Small intestine (tissue), 7 donors: Measurements from ENCODE around the gene KCNJ6. TPM values are rescaled to one million over a fixed set of nuclear protein-coding genes. Genes with fewer than 3 reads are reported as not detected.
A peak's percentile ranks its signal among the peaks of the same experiment; 100 is the strongest.

Source experiments
- DNase-seq, 2 donors: peaks; one replicate each; pipeline versions ENCODE4 v3.0.0 to v3.0.0-alpha.2; 2013
- FAIRE-seq: peaks from 2 replicates; lab custom pipeline; 2012; peaks lifted over from hg19 to GRCh38; lab: Jason Lieb, UNC
- H3K27ac ChIP-seq, 3 donors: one replicate each; pipeline ENCODE4 v1.5.1; 2013; ENCODE audit warnings: low read length in 2 of 3, mild to moderate bottlenecking in 2 of 3, control low read depth in 1 of 3, inconsistent platforms in 1 of 3, low read depth in 1 of 3, moderate library complexity in 1 of 3
- H3K27me3 ChIP-seq, 3 donors: one replicate each; pipeline ENCODE4 v1.6.1; 2013; ENCODE audit warnings: low read length in 3 of 3, inconsistent platforms in 1 of 3; ENCODE audit not compliant: control insufficient read depth in 3 of 3, insufficient read depth in 3 of 3
- H3K36me3 ChIP-seq, 3 donors: one replicate each; pipeline ENCODE4 v1.6.1; 2013; ENCODE audit warnings: low read length in 3 of 3, inconsistent platforms in 1 of 3, low read depth in 1 of 3, mild to moderate bottlenecking in 1 of 3, moderate library complexity in 1 of 3; ENCODE audit not compliant: control insufficient read depth in 3 of 3, insufficient read depth in 2 of 3
- H3K4me1 ChIP-seq, 3 donors: one replicate each; pipeline ENCODE4 v1.6.1; 2013; ENCODE audit warnings: low read length in 2 of 3, inconsistent platforms in 1 of 3, low read depth in 1 of 3, mild to moderate bottlenecking in 1 of 3, moderate library complexity in 1 of 3; ENCODE audit not compliant: control insufficient read depth in 3 of 3, insufficient read depth in 2 of 3
- H3K4me3 ChIP-seq, 3 donors: one replicate each; pipeline ENCODE4 v1.5.1; 2013; ENCODE audit warnings: low read length in 3 of 3, control low read depth in 1 of 3, inconsistent platforms in 1 of 3, low read depth in 1 of 3, mild to moderate bottlenecking in 1 of 3, moderate library complexity in 1 of 3
- H3K9me3 ChIP-seq, 2 donors: one replicate each; pipeline ENCODE4 v1.6.1; 2013; ENCODE audit warnings: low read depth in 1 of 2, low read length in 1 of 2; ENCODE audit not compliant: control insufficient read depth in 2 of 2, insufficient read depth in 1 of 2
- WGBS, 3 donors: extraction: QIAGEN DNeasy Blood & Tissue Kit; methylation state at CpG; one replicate each; pipeline ENCODE4 v1.1.7; 2013; 5-methylcytosine and 5-hydroxymethylcytosine counted together
- polyA plus RNA-seq, 4 donors: library from polyadenylated mRNA; stranded (reverse) in 3 of 4; unstranded in 1 of 4; fragments of 200-250 nt in 3 of 4; fragments of 120-200 nt in 1 of 4; gene quantifications; one replicate each; pipeline versions ENCODE4 v1.2.1 to v1.2.3, GENCODE V29; 2013
- donor health status: healthy with polysubstance abuse.
- donor health status: control.
- donor health status: control.
- donor health status: Bipolar disorder and iron deficiency.
- donor health status: healthy.

KCNJ6 gene
- polyA plus RNA-seq, 4 donors = under 0.01 to 0.24 (median 0.03) TPM; not detected in 1

DNA sequence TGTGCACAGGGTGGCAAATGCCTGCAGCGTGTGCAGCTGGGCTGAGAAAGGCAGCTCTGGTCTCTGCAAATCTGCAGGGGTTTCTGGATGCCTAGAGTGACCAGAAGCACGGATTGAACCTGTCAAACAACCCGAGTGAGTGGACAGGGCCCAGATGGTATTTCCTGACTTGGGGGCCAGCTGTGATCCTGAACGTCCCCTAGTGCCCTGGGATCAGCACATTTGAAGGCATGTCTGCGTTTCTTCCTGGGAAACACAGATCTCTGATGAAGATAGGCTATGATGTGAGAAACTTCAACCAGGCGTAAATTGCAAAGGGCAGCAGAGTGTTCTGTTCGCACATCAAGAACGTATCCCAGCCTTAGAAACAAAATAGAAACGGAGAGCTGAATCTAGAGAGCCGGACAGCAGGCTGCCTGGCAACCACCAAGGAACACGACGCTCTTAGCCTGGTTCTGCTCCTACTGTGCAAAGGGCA lies 163.1 kb downstream of the KCNJ6 start:
- FAIRE-seq = no peak
- Histone ChIP-seq H3K27me3 (no peaks in the 10 kb centered on the region), H3K4me3 (no peak overlapping the region), H3K36me3 (no peaks in the 10 kb centered on the region), H3K4me1 (no peaks in the 10 kb centered on the region), H3K9me3 (no peaks in the 10 kb centered on the region), H3K27ac (no peak overlapping the region)
- DNase-seq = no peak
- 44 to 49% (median 47%) methylated on average over 12 of the region's 12 CpGs for WGBS, 3 donors

DNA sequence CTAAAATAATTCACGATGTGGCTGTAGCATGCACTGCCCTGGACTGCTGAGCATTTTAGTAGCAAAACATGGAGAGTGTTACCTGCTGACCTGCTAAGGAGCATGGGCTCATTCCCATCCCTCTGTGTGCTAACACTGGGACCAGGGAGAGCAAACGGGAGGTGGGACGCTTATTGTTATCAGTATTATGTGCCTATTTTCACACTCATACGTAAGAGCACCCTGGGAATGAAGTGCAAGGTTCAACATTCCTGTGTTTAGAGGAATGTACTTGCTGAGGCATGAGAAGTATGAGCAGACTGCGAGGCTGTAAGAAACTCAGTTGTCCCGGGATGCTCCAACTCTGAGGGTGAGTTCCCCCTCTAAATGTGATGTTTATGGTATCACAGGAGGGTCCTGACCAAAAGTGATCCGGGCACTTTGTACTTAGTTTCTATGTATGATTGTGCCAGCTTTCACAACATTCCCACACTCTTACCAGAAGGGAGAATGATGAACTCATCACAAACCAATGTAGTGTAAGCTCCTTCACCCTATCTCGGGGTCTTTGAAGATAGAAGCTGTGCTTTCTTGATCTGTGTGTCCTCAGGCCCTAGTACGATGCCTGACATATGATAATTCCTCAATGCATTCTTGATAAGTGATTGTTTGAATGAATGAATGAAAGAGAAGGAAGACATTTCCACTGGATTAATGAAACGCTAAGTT lies 164.8 kb downstream of the KCNJ6 start:
- Histone ChIP-seq H3K9me3 (no peaks in the 10 kb centered on the region), H3K4me1 (no peaks in the 10 kb centered on the region), H3K36me3 (no peaks in the 10 kb centered on the region), H3K27me3 (no peaks in the 10 kb centered on the region), H3K27ac (no peak overlapping the region), H3K4me3 (no peak overlapping the region)
- peak in 1 of 2 donors; percentile 5 for DNase-seq
- WGBS, 3 donors = 44 to 68% (median 52%) methylated on average over 10 of the region's 10 CpGs
- no peak for FAIRE-seq

DNA sequence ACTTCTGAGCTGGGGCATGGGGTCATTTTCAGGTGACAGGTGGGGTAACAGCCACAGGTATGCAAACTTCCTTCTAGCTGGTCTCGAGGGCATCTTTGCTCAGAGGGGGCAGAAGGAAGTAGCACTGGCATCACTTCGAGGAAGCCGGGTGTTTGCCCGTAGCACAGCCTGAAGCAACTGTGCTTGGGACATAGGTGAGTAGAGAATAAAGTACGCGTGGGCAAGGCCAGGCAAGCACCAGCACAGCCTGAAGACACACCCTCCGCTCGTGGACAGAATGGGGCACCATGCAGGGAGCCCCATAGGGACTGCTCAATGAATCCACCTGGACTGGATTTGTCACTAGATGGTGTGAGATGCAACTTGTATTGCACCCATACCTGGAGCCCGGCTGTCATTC lies 167.1 kb downstream of the KCNJ6 start:
- H3K9me3 ChIP-seq = no peaks in the 10 kb centered on the region
- H3K36me3 ChIP-seq = no peaks in the 10 kb centered on the region
- H3K4me3 ChIP-seq = no peak overlapping the region
- H3K27ac ChIP-seq = no peak overlapping the region
- no peaks in the 10 kb centered on the region for H3K4me1 ChIP-seq
- WGBS, 3 donors = 71 to 83% (median 74%) methylated on average over 9 of the region's 9 CpGs
- no peak for DNase-seq
- no peak for FAIRE-seq
- H3K27me3 ChIP-seq = no peaks in the 10 kb centered on the region

DNA sequence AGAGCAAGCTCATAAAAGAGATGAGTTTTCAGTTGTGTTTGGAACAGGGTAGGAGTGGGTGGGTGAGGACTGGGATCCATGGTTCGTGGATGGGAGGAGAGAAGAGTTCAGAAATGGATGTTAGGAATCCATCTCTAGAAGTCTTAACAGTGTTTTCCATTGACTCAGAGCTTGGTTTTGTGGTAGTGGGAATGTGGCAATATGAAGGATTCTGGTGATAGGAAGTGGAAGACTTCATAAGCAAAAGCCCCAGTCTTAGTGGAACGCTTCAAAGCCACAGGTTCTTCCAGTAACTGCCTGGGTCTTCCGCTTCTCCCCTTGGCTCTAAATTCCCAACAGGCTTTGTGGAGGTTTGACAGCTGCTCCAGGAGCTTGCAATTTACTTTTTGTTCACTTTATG lies 167.9 kb downstream of the KCNJ6 start:
- Histone ChIP-seq H3K36me3 (no peaks in the 10 kb centered on the region), H3K4me3 (no peak overlapping the region), H3K9me3 (no peaks in the 10 kb centered on the region), H3K27ac (no peak overlapping the region), H3K27me3 (no peaks in the 10 kb centered on the region), H3K4me1 (no peaks in the 10 kb centered on the region)
- FAIRE-seq = no peak
- no peak for DNase-seq
- WGBS, 3 donors = 72 to 83% (median 83%) methylated on average over 3 of the region's 3 CpGs

DNA sequence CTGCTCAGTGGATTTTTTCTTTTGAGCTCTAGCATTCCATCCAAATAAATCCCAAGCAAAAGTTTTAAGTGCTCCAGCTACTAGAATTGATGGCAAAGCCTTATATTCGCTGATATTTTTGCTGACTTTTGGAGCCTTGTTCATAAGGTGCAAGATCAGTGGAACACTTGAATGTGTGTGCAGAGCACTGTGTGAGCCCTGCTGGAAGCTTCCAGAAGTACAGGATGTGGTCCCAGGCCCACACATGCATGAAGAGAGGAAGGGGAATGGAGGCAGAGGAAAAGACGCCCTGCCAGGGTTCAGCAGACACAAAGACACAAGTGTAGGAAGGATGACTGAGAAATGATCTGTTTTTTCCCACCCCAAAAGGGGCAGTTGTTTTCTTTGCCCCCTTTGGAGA lies 169.4 kb downstream of the KCNJ6 start:
- Histone ChIP-seq H3K9me3 (no peaks in the 10 kb centered on the region), H3K27me3 (no peaks in the 10 kb centered on the region), H3K36me3 (no peaks in the 10 kb centered on the region), H3K27ac (no peak overlapping the region), H3K4me3 (no peak overlapping the region), H3K4me1 (no peaks in the 10 kb centered on the region)
- DNase-seq (no peak), FAIRE-seq (no peak)
- WGBS, 3 donors = 75 to 92% (median 83%) methylated on average over 2 of the region's 2 CpGs

DNA sequence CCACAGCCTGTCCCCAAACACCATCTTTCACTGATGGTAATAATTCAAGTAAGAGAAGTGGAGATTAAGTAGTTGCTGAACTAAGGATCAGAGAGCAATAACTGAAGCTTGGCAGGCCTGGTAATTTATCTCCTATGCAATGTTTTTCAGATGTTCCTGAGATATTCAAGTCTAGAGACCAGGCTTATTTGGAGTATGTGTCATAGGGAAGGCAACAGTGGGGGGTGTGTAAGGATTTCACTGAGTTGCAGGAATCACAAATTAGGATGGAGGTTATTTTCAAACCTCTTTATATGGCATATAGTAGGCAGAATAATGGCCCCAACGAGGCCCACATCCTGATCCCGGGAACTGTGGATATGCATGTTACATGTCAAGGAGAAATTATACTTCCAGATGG lies 171.7 kb downstream of the KCNJ6 start:
- no peak for FAIRE-seq
- no peak for DNase-seq
- Histone ChIP-seq H3K36me3 (no peaks in the 10 kb centered on the region), H3K4me1 (no peaks in the 10 kb centered on the region), H3K27me3 (no peaks in the 10 kb centered on the region), H3K4me3 (no peak overlapping the region), H3K9me3 (no peaks in the 10 kb centered on the region), H3K27ac (no peak overlapping the region)
- 82 to 94% (median 86%) methylated on average over 2 of the region's 2 CpGs for WGBS, 3 donors

DNA sequence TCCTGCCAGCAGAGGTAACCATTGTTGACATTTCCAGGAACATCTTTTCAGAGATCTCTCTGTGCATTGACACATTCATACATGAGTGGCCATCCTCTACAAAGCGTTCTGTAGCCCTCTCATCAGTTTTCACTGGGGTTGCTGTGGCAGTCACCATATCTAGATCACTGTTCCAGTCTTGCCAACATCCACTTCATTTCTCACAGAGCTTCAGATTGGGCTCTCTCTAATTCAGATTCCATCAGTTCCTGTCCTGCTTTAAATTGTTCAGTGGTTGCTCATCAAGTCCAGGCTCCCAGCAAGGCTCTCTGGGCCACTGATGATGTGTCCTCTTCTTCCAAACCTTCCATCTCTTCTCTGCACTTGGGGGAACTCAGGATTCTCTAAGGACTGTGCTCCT lies 173.7 kb downstream of the KCNJ6 start:
- Histone ChIP-seq H3K4me3 (no peak overlapping the region), H3K4me1 (no peaks in the 10 kb centered on the region), H3K36me3 (no peaks in the 10 kb centered on the region), H3K27ac (no peak overlapping the region), H3K27me3 (peaks cover 0 to 1% (median 0%) of the 10 kb centered on the region in 3 donors), H3K9me3 (no peaks in the 10 kb centered on the region)
- FAIRE-seq (no peak), DNase-seq (no peak)
- 63 to 74% (median 70%) methylated on average over 1 of the region's 1 CpG for WGBS, 3 donors

DNA sequence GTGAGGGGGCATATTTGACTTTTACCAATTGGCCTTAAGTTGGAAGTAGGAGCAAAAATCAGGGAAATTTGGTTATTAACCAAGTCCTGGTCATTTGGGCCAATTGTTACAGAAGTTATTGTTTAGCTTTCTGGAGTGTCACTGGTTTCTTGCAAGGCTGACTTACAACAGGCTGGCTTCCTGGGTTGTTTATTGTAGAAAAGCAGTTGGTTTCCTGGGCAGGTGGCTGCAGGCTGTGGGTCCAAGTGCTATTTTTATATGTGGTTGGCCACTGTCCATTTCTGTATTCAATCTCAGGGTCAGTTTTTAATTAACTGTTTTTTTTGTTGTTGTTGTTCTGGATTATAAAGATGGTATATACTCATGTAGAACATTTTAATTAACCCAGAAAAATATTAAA lies 174.1 kb downstream of the KCNJ6 start:
- FAIRE-seq (no peak), DNase-seq (no peak)
- no peaks in the 10 kb centered on the region for H3K9me3 ChIP-seq
- H3K27me3 ChIP-seq = peaks cover 0 to 1% (median 0%) of the 10 kb centered on the region in 3 donors
- H3K4me1 ChIP-seq = no peaks in the 10 kb centered on the region
- H3K4me3 ChIP-seq = no peak overlapping the region
- H3K36me3 ChIP-seq = no peaks in the 10 kb centered on the region
- no peak overlapping the region for H3K27ac ChIP-seq

DNA sequence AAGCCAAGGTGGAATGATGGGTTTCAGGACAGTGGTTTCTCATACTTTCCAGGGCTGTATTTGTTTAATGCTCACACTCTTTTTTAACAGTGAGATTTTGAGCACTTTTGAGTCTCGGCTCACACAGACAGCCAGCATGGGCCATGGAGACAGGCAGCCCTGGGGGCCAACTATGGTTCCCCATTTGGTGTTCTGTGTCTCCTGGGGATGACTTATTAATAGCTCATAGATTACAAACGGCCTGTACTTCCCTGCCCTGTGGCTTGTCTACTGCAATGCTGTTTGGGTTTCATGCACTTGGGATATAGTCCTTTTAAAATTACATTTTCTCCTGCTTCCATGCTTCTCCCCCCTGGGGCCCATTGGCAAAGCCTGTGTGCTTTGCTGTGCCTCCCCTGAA lies 178.3 kb downstream of the KCNJ6 start:
- peaks cover 0 to 1% (median 0%) of the 10 kb centered on the region in 3 donors for H3K27me3 ChIP-seq
- no peaks in the 10 kb centered on the region for H3K9me3 ChIP-seq
- DNase-seq (no peak), FAIRE-seq (no peak)
- H3K4me3 ChIP-seq = no peak overlapping the region
- no peaks in the 10 kb centered on the region for H3K36me3 ChIP-seq
- H3K27ac ChIP-seq = no peak overlapping the region
- 51 to 59% (median 54%) methylated on average over 2 of the region's 2 CpGs for whole genome bisulfite sequencing, 3 donors
- H3K4me1 ChIP-seq = no peaks in the 10 kb centered on the region
